GM12878 (cell line): ENCODE results near the gene RAC2. TPM values are rescaled to one million over a fixed set of nuclear protein-coding genes. Genes with fewer than 3 reads are reported as not detected.

Experiments used
- ATAC-seq: fragments of 200-7000 bp; cut with Tn5 transposase; 3 replicates; pipeline ENCODE4 v1.9.1; 2020; ENCODE audit warnings: mild to moderate bottlenecking, moderate library complexity
- BruUV-seq: library from RNA; stranded (reverse); fragments of 400-500 nt; replicated peaks from 2 replicates; lab custom pipeline; 2021; lab: Mats Ljungman, UMichigan
- CTCF ChIA-PET: fragments of 300-600 bp; sonication (Branson Sonifier 250); formaldehyde crosslinking; extraction: SDS; loops from one replicate; lab custom pipeline; 2021; ENCODE audit warnings: inconsistent platforms; lab: Yijun Ruan, JAX
- POLR2A ChIA-PET: fragments of 350-600 bp; formaldehyde crosslinking; extraction: SDS; loops from one replicate; lab custom pipeline; 2021; ENCODE audit warnings: inconsistent platforms; lab: Charles Lee
- RAD21 ChIA-PET: fragments of 300-600 bp; sonication (Branson Sonifier 250); formaldehyde crosslinking; loops from one replicate; lab custom pipeline; 2023; ENCODE audit warnings: antibody characterized with exemption; ENCODE audit not compliant: unreplicated experiment; lab: Charles Lee
- SMC1A ChIA-PET: fragments of 300-600 bp; sonication (Branson Sonifier 250); formaldehyde crosslinking; loops from one replicate; lab custom pipeline; 2023; ENCODE audit not compliant: unreplicated experiment, uncharacterized antibody; lab: Charles Lee
- DNase-seq: peaks from one replicate; pipeline ENCODE4 v3.0.0-alpha.2; 2011; ENCODE audit warnings: low read depth, low spot score
- FAIRE-seq: peaks from 3 replicates; lab custom pipeline; 2011; peaks lifted over from hg19 to GRCh38; lab: Jason Lieb, UNC
- H2AFZ ChIP-seq: 2 replicates; pipeline ENCODE4 v1.6.0; 2011; ENCODE audit warnings: low read depth, low read length, control low read depth; ENCODE audit not compliant: control insufficient read depth
- H3K27ac ChIP-seq: 2 replicates; pipeline ENCODE4 v1.5.1; 2011; ENCODE audit warnings: control low read depth; ENCODE audit not compliant: control insufficient read depth, insufficient read depth
- H3K27me3 ChIP-seq, 2 experiments: replicated peaks in 1 of 2; 2 replicates each; pipeline versions ENCODE4 v1.6.0 to v1.6.1; 2011; ENCODE audit warnings: low read length in 1 of 2; ENCODE audit not compliant: control insufficient read depth in 2 of 2, insufficient read depth in 2 of 2
- H3K36me3 ChIP-seq, 2 experiments: 2 replicates each; pipeline ENCODE4 v1.5.1; 2011; ENCODE audit warnings: low read length in 1 of 2; ENCODE audit not compliant: control insufficient read depth in 2 of 2, insufficient read depth in 2 of 2
- H3K4me1 ChIP-seq: 2 replicates; pipeline ENCODE4 v1.6.1; 2011; ENCODE audit warnings: mild to moderate bottlenecking, low read length, moderate library complexity, mixed read lengths; ENCODE audit not compliant: control insufficient read depth, insufficient read depth
- H3K4me2 ChIP-seq: 2 replicates; pipeline ENCODE4 v1.6.0; 2011; ENCODE audit warnings: control low read depth; ENCODE audit not compliant: control insufficient read depth, insufficient read depth
- H3K4me3 ChIP-seq: fragments of 200-600 bp; sonication (generic); 2 replicates; pipeline ENCODE4 v1.5.1; 2016
- H3K79me2 ChIP-seq: 2 replicates; pipeline ENCODE4 v1.6.0; 2011; ENCODE audit warnings: low read length; ENCODE audit not compliant: control insufficient read depth, insufficient read depth
- H3K9ac ChIP-seq: 2 replicates; pipeline ENCODE4 v1.8.0; 2011; ENCODE audit warnings: low read length, control low read depth, mixed read lengths; ENCODE audit not compliant: control insufficient read depth, insufficient read depth
- H3K9me3 ChIP-seq: replicated peaks from 3 replicates; pipeline ENCODE4 v1.5.1; 2011; ENCODE audit warnings: mild to moderate bottlenecking, low read length; ENCODE audit not compliant: control insufficient read depth, insufficient read depth
- H4K20me1 ChIP-seq: 2 replicates; pipeline ENCODE4 v1.6.0; 2011; ENCODE audit not compliant: control insufficient read depth, insufficient read depth
- IKZF2 ChIP-seq, 2 experiments: fragments of 450-650 bp; IDR thresholded peaks; 2 replicates each; pipeline ENCODE4 v1.6.1; 2017; ENCODE audit warnings: mild to moderate bottlenecking in 2 of 2, moderate library complexity in 2 of 2
- SMAD5 ChIP-seq: IDR thresholded peaks from 2 replicates; pipeline ENCODE4 v1.6.1; 2016; ENCODE audit warnings: antibody characterized with exemption, low read depth
- WGBS: methylation state at CpG from one replicate; pipeline ENCODE4 v1.1.6; 2016; ENCODE audit warnings: low lambda C conversion rate; ENCODE audit not compliant: insufficient replicate concordance, insufficient coverage; ENCODE audit errors: missing lambda C conversion rate; 5-methylcytosine and 5-hydroxymethylcytosine counted together
- in situ Hi-C: fragments of 300-500 bp; cut with MboI; formaldehyde crosslinking; loops from 9 replicates; pipeline ENCODE4 v1.14.3; 2018; ENCODE audit warnings: mixed read lengths
- intact Hi-C: fragments of 100-400 bp; cut with micrococcal nuclease; formaldehyde crosslinking; loops from one replicate; pipeline ENCODE4 v1.14.2; 2022; ENCODE audit not compliant: unreplicated experiment
- polyA plus RNA-seq, 11 experiments: library from polyadenylated mRNA; depleted of rRNA in 4 of 11; unstranded in 6 of 11; stranded (reverse) in 5 of 11; fragments of >200 nt; fragmentation: Nextera tagmentation in 4 of 11; fragmentation: Illumina TruSeq in 1 of 11; extraction: Ambion mirVana in 4 of 11; extraction: Trizol in 1 of 11; gene quantifications; 1 replicate in 1 of 11; 2 replicates in 10 of 11; pipeline versions ENCODE4 v1.2.1 to v1.2.3, GENCODE V29; 2011 to 2016; ENCODE audit warnings: inconsistent platforms in 2 of 11, missing spikeins in 2 of 11, low read depth in 1 of 11
- total RNA-seq, 4 experiments: library from RNA; depleted of rRNA in 3 of 4; stranded (reverse); fragments of >200 nt in 3 of 4; fragmentation: Illumina TruSeq in 1 of 4; extraction: Trizol in 1 of 4; gene quantifications; 2 replicates each; pipeline versions ENCODE4 v1.2.1 to v1.2.3, GENCODE V29; 2013 to 2021
- TF ChIP-seq, protein P1 (sequence below): IDR thresholded peaks from 2 replicates; pipeline ENCODE4 v1.6.1; 2012; ENCODE audit warnings: low read length, inconsistent platforms

Gene RAC2
- total and polyA plus RNA-seq, 10 of the 15 experiments (the other 5 are each of a cell fraction or from before 2014, with no cell fraction given), result 102 to 386 (median 304) TPM

DNA sequence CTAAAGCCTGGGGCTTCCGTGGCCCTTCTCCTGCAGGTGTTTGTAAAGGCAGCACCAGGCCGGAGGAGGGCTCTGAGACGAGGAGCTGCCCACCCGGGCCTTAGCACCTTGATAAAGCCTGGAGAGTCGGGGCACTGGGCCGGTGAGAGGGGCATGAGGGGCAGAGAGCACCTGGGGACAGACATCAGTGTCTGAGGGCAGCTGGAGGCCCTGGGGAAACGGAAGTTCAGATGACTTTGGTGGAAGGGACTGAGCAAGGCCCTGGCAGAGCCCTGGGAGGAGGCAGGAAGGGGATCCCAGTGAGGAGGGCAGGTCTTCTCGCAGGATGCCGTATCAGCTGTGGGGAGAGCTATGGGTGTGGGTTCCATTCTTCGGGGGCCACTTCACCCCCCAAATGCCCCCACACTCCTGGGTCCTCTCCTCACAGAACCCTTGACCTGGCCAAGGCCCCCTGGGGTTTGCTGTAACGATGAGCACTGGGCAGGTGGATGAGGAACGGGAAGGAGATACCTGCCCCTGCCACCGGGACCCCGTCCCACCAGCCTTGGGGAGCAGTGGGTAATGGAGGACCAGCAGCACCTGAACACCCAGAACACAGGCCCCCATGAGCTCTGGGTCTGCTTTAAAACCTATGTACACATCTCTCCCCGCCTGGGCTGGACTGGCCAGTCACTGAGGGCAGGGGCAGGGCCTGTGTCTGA lies 63.4 kb downstream of the RAC2 start:
- DNase-seq (no peak), FAIRE-seq (no peak), ATAC-seq (no peak)
- H3K4me1 ChIP-seq, result peaks cover 4% of the 10 kb centered on the region; the same call in 1 of the 2 replicates
- H3K36me3 ChIP-seq, result no peaks in the 10 kb centered on the region
- ChIA-PET CTCF (interaction anchor here (1.0 kb wide), 1 partner anchor 13 kb away, joined by 3 read pairs; no protein-coding TSS in a partner anchor), SMC1A (interaction anchor here (0.7 to 1.3 kb wide), 2 partner anchors 13 to 17 kb away, joined by 3 read pairs; no protein-coding TSS in a partner anchor), POLR2A (no interaction called here), RAD21 (no interaction called here)
- H3K9me3 ChIP-seq, result no peaks in the 10 kb centered on the region
- 52% methylated on average over 14 of the region's 15 CpGs for WGBS
- no peak overlapping the region for H3K27ac ChIP-seq
- BruUV-seq, result no TSS peak
- H3K79me2 ChIP-seq, result no peaks in the 10 kb centered on the region
- H3K27me3 ChIP-seq, result no peaks in the 10 kb centered on the region; a peak in 2 of 4 replicates
- no peak overlapping the region for H3K9ac ChIP-seq
- in situ Hi-C loops (no loop called here), intact Hi-C loops (no loop called here)
- H2AFZ ChIP-seq, result no peak overlapping the region
- no peaks in the 10 kb centered on the region for H4K20me1 ChIP-seq
- no peak overlapping the region for H3K4me2 ChIP-seq
- TF ChIP-seq IKZF2 (IDR thresholded peaks at IDR 0.05), result no peak
- TF ChIP-seq, protein P1, sequence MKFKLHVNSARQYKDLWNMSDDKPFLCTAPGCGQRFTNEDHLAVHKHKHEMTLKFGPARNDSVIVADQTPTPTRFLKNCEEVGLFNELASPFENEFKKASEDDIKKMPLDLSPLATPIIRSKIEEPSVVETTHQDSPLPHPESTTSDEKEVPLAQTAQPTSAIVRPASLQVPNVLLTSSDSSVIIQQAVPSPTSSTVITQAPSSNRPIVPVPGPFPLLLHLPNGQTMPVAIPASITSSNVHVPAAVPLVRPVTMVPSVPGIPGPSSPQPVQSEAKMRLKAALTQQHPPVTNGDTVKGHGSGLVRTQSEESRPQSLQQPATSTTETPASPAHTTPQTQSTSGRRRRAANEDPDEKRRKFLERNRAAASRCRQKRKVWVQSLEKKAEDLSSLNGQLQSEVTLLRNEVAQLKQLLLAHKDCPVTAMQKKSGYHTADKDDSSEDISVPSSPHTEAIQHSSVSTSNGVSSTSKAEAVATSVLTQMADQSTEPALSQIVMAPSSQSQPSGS, result no peak
- no peak for TF ChIP-seq SMAD5
- no peak overlapping the region for H3K4me3 ChIP-seq
